Activated CD4-positive, alpha-beta T cell treated with anti-CD3 and anti-CD28 coated beads, Interleukin-2, amount 50 U/mL, for 48 hours (primary cell): ENCODE data around the gene WDR33.

Experiments used
- DNase-seq, 2 experiments: peaks; one replicate each; pipeline ENCODE4 v3.0.0-alpha.2; 2020

WDR33 gene

DNA sequence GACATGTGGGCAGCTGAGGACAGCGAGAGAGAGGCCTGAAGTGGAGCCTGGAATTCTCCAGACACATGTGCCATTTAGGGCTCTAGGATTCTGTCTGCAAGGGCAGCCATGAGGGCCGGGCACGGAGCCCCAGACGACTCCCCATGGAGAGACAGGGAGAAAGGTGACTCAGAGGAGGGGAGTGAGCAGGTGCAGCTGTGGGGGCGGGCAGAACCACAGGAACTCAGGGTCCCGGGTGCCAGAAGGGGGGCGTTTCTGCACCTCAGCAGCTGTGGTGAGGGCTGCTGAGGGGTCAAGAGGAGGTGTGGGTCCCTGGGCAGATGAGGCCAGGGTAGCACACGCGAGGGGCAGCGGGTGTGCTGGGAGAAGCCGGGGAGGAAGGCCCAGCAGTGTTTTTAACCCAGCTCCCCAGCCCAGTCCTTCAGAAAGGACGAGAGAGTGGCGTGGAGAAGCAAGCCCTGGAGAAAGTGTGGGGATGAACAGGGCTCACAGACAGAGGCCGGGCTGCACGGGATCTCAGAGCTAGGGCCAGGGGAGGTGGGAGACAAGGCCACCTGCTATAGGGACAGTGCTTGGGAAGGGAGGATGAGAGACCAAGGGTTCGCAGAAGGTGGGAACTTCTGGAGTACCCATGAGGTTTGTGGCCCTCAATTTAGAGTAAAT lies 157.4 kb downstream of the WDR33 start:
- DNase-seq, result no peak

DNA sequence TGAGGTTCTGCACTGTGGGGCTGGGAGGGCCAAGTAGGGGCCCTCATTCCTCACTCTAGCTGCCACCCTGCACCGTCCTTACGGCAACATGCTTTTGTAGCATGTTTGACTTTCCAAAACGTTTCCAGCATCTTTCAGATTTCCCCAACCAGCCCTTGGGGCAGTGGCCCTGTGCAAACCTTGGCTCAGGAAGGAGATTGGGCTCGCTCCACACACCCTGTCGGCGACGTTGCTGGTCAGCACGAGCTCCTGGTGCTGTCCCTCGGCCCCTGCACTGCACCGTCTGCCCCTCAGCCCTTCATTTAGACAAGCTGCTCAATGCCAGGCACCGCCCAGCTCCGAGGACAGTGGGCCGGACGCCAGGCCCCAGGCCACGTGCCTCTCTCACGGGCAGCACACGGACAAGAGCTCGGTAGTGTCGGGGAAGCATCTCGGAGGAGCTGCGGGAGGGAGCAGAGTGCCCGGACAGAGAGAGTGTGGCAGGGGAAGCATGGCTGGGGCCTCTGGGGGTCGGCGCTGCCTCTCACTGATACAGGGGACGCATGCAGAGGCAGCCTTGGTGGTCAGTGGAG lies 158.1 kb downstream of the WDR33 start:
- DNase-seq, result no peak

DNA sequence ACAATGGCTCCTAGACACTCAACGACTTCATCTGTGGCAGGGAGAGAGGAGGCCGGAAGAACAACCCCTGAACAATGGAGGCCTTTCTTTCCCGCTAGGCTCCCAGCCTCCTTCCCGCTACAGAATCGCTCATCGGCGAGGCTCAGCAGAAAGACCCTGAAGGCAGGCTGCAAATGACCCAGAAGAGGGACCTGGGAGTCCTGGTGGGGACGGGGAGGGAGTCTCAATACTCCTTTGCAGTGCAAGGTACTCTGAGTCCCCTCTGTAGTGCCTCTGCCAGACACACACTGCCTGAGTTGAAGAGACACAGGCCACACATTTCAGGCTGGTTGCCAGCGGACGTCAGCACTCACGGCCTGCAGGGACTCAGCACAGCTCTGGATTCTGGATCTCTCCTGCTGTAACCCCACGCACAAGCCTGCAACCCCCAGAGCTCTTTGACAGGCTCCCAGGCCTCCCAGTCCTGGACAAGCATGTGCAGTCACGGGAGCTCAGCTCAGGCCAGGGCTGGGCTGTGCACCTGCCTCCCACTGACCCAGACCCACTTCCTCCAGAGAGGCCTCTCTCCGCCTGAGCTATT lies 158.9 kb downstream of the WDR33 start:
- DNase-seq, result no peak

DNA sequence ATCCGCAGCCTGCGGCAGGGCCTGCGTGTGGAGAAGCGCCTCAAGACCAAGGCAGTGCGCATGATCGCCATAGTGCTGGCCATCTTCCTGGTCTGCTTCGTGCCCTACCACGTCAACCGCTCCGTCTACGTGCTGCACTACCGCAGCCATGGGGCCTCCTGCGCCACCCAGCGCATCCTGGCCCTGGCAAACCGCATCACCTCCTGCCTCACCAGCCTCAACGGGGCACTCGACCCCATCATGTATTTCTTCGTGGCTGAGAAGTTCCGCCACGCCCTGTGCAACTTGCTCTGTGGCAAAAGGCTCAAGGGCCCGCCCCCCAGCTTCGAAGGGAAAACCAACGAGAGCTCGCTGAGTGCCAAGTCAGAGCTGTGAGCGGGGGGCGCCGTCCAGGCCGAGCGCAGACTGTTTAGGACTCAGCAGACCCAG lies 159.6 kb downstream of the WDR33 start:
- DNase-seq, result no peak
